B cell (primary cell): Measurements from ENCODE around the gene HSPB7. TPM values are rescaled to one million over a fixed set of nuclear protein-coding genes. Genes with fewer than 3 reads are reported as not detected.

ENCODE experiments used
- ATAC-seq: fragments of 200-7000 bp; cut with Tn5 transposase; one replicate; pipeline ENCODE4 v1.10.0; 2021; ENCODE audit warnings: low read depth, mild to moderate bottlenecking, moderate number of reproducible peaks, moderate library complexity
- CTCF ChIA-PET: fragments of 350-600 bp; sonication (Branson Sonifier 250); formaldehyde crosslinking; loops from one replicate; lab custom pipeline; 2021; ENCODE audit warnings: antibody characterized with exemption, inconsistent platforms; lab: Charles Lee
- POLR2A ChIA-PET: fragments of 350-600 bp; sonication (Branson Sonifier 250); formaldehyde crosslinking; loops from one replicate; lab custom pipeline; 2021; ENCODE audit warnings: antibody characterized with exemption; lab: Charles Lee
- DNase-seq: peaks from one replicate; pipeline ENCODE4 v3.0.0; 2013
- H2AFZ ChIP-seq: 2 replicates; pipeline ENCODE4 v1.6.1; 2012; ENCODE audit warnings: mild to moderate bottlenecking, low read depth, low read length; ENCODE audit not compliant: insufficient read depth, poor library complexity, severe bottlenecking
- H3K27ac ChIP-seq, 2 donors: 1 replicate in 1 of 2; 2 replicates in 1 of 2; pipeline ENCODE4 v1.5.1; 2012 to 2013; ENCODE audit warnings: low read length in 2 of 2, mild to moderate bottlenecking in 2 of 2, moderate library complexity in 1 of 2
- H3K27me3 ChIP-seq, 4 experiments: fragments of 200-600 bp in 1 of 4; sonication (generic) in 1 of 4; replicated peaks in 1 of 4; 1 replicate in 2 of 4; 2 replicates in 2 of 4; pipeline versions ENCODE4 v1.6.1 to v1.7.0; 2013 to 2016; ENCODE audit warnings: low read length in 3 of 4, mild to moderate bottlenecking in 2 of 4, mixed read lengths in 1 of 4, moderate library complexity in 1 of 4; ENCODE audit not compliant: insufficient read depth in 4 of 4, control insufficient read depth in 3 of 4; ENCODE audit errors: control extremely low read depth in 1 of 4
- H3K36me3 ChIP-seq, 2 experiments: replicated peaks in 1 of 2; 1 replicate in 1 of 2; 2 replicates in 1 of 2; pipeline versions ENCODE4 v1.6.1 to v1.7.1; 2013; ENCODE audit warnings: low read length in 1 of 2; ENCODE audit not compliant: insufficient read depth in 2 of 2, control insufficient read depth in 1 of 2; ENCODE audit errors: control extremely low read depth in 1 of 2, extremely low read depth in 1 of 2
- H3K4me1 ChIP-seq, 2 donors: fragments of 200-600 bp in 1 of 2; sonication (generic) in 1 of 2; 1 replicate in 1 of 2; 2 replicates in 1 of 2; pipeline versions ENCODE4 v1.5.1 to v1.6.1; 2013 to 2017; ENCODE audit warnings: low read length in 2 of 2; ENCODE audit not compliant: control insufficient read depth in 2 of 2, insufficient read depth in 2 of 2
- H3K4me2 ChIP-seq: replicated peaks from 2 replicates; pipeline ENCODE3; 2012; ENCODE audit warnings: mild to moderate bottlenecking, low read depth, low read length; ENCODE audit not compliant: poor library complexity, severe bottlenecking
- H3K4me3 ChIP-seq, 5 experiments: fragments of 200-600 bp in 1 of 5; sonication (generic) in 1 of 5; 1 replicate in 3 of 5; 2 replicates in 2 of 5; pipeline versions ENCODE4 v1.5.1 to v1.7.0; 2011 to 2016; ENCODE audit warnings: low read length in 4 of 5, mild to moderate bottlenecking in 4 of 5, low read depth in 2 of 5, control low read depth in 1 of 5, moderate library complexity in 1 of 5; ENCODE audit not compliant: insufficient read depth in 1 of 5; ENCODE audit errors: control extremely low read depth in 1 of 5, extremely low read depth in 1 of 5
- H3K79me2 ChIP-seq: fragments of 200-600 bp; sonication (generic); one replicate; pipeline ENCODE4 v1.6.0; 2016; ENCODE audit warnings: low read length; ENCODE audit not compliant: control insufficient read depth, insufficient read depth
- H3K9ac ChIP-seq: fragments of 200-600 bp; sonication (generic); 2 replicates; pipeline ENCODE4 v1.6.1; 2017; ENCODE audit warnings: mild to moderate bottlenecking, low read length, moderate library complexity
- H3K9me3 ChIP-seq, 3 donors: one replicate each; pipeline versions ENCODE4 v1.6.1 to v1.7.1; 2013; ENCODE audit warnings: low read length in 2 of 3; ENCODE audit not compliant: control insufficient read depth in 2 of 3, insufficient read depth in 1 of 3; ENCODE audit errors: control extremely low read depth in 1 of 3
- H4K20me1 ChIP-seq: 2 replicates; pipeline ENCODE4 v1.6.0; 2012; ENCODE audit warnings: mild to moderate bottlenecking, low read length; ENCODE audit not compliant: insufficient read depth, control insufficient read depth, poor library complexity, severe bottlenecking
- H3K27ac Mint-ChIP-seq: one replicate; pipeline ENCODE4 v1.8.0; 2021; ENCODE audit warnings: mixed read lengths
- H3K27me3 Mint-ChIP-seq: one replicate; pipeline ENCODE4 v1.8.0; 2021; ENCODE audit warnings: mixed read lengths
- H3K4me1 Mint-ChIP-seq: one replicate; pipeline ENCODE4 v1.8.0; 2021; ENCODE audit warnings: mixed read lengths
- H3K4me3 Mint-ChIP-seq: one replicate; pipeline ENCODE4 v1.8.0; 2021; ENCODE audit warnings: mixed read lengths
- H3K9me3 Mint-ChIP-seq: one replicate; pipeline ENCODE4 v1.8.0; 2022; ENCODE audit warnings: mixed read lengths; ENCODE audit not compliant: insufficient read depth
- CTCF ChIP-seq: fragments of 200-600 bp; IDR thresholded peaks from one replicate; pipeline ENCODE4 v1.8.0; 2022; ENCODE audit warnings: antibody characterized with exemption, mild to moderate bottlenecking
- EZH2 ChIP-seq: IDR thresholded peaks from 2 replicates; pipeline ENCODE4 v1.6.1; 2012; ENCODE audit warnings: borderline replicate concordance, low read depth, mild to moderate bottlenecking, moderate library complexity, low read length; ENCODE audit not compliant: insufficient read depth, poor library complexity, severe bottlenecking
- WGBS: methylation state at CpG from one replicate; pipeline ENCODE4 v1.1.5; 2013; ENCODE audit warnings: missing lambda C conversion rate; ENCODE audit not compliant: insufficient coverage; 5-methylcytosine and 5-hydroxymethylcytosine counted together
- intact Hi-C: fragments of 100-400 bp; cut with micrococcal nuclease; formaldehyde crosslinking; loops from one replicate; pipeline ENCODE4 v1.10.0; 2022
- polyA plus RNA-seq: library from polyadenylated mRNA; depleted of rRNA; stranded (reverse); fragments of >200 nt; gene quantifications from 2 replicates; pipeline ENCODE4 v1.2.3, GENCODE V29; 2012
- total RNA-seq, 2 donors: library from RNA; stranded (reverse); fragments of 120-200 nt in 1 of 2; gene quantifications; 1 replicate in 1 of 2; 2 replicates in 1 of 2; pipeline versions ENCODE4 v1.2.3 to v1.2.4, GENCODE V29; 2013 to 2022

HSPB7 gene
- total and polyA plus RNA-seq, 2 donors (not counting 1 experiment from before 2014, with no cell fraction given): not detected

- ChIA-PET CTCF (interaction anchor here (0.6 to 3.2 kb wide), 9 partner anchors 9 to 163 kb away, joined by 3 to 24 read pairs (median 5); partner anchors contain the start of gene SRARP), POLR2A (interaction anchor here (0.8 to 3.0 kb wide), 7 partner anchors 9 to 231 kb away, joined by 3 to 11 read pairs (median 6); no protein-coding TSS in a partner anchor)
- H2AFZ ChIP-seq: peak overlapping the region; percentile 87
- H3K79me2 ChIP-seq: peaks cover 68% of the 10 kb centered on the region
- intact Hi-C loops: loop anchor here (1.0 to 10.0 kb wide), 4 partner anchors 9 to 389 kb away; partner anchors contain the start of gene SZRD1
- ATAC-seq (peak; percentile 71), DNase-seq (no peak)
- H3K4me2 ChIP-seq: peak overlapping the region; percentile 88
- Mint-ChIP-seq H3K9me3 (no peaks in the 10 kb centered on the region), H3K4me1 (peaks cover 35% of the 10 kb centered on the region), H3K4me3 (peak overlapping the region; percentile 93), H3K27me3 (no peaks in the 10 kb centered on the region), H3K27ac (peak overlapping the region; percentile 91)
- no peaks in the 10 kb centered on the region for H4K20me1 ChIP-seq
- H3K36me3 ChIP-seq: peaks cover 2 to 25% of the 10 kb centered on the region in 2 experiments
- no peaks in the 10 kb centered on the region for H3K9me3 ChIP-seq
- H3K9ac ChIP-seq: peak overlapping the region; percentile 86
- peaks cover 20 to 33% of the 10 kb centered on the region in 2 donors for H3K4me1 ChIP-seq
- no peaks in the 10 kb centered on the region for H3K27me3 ChIP-seq
- peak overlapping the region; percentile 70 to 86 for H3K27ac ChIP-seq
- H3K4me3 ChIP-seq: peak overlapping the region; percentile 58 to 94 (median 88)
- TF ChIP-seq CTCF: no peak
- no peak for TF ChIP-seq EZH2
- WGBS: 2% methylated on average over 43 of the region's 47 CpGs
Observed at GRCh38 chr1:15975358-15975804, 42.5 kb downstream of the HSPB7 start.

DNA sequence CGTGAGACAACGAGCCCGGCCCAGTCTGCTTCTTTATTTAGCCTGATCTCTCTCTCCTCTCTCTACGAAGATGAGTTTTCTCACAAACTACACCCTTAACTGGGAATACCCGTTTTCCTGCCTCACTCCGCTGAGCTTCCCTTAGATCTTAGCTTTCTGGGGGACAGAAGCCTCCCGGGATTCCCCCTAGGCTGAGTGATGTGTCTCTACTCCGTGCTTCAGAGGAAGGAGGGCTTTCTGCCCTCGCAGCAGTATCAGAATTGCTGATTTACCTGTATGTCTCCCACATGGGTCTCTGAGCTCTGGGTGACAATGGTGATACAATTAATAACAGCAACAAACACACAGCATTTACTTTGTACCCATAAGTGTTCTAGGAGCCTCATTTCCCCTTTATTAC is 43.0 kb downstream of the HSPB7 start:
- ATAC-seq: peak; percentile 17
- DNase-seq: peak; percentile 58
- Histone ChIP-seq H4K20me1 (no peaks in the 10 kb centered on the region), H3K27me3 (no peaks in the 10 kb centered on the region), H3K79me2 (peaks cover 73% of the 10 kb centered on the region), H3K36me3 (peaks cover 2 to 28% of the 10 kb centered on the region in 2 experiments), H3K9ac (peak overlapping the region; percentile 86), H3K4me3 (peak overlapping the region; percentile 58 to 94 (median 88)), H2AFZ (peak overlapping the region; percentile 87), H3K4me1 (peaks cover 20 to 33% of the 10 kb centered on the region in 2 donors), H3K27ac (peak overlapping the region; percentile 66 to 86), H3K9me3 (no peaks in the 10 kb centered on the region), H3K4me2 (peak overlapping the region; percentile 88)
- POLR2A ChIA-PET: interaction anchor here (0.7 to 3.0 kb wide), 6 partner anchors 8 to 162 kb away, joined by 3 to 11 read pairs (median 8); no protein-coding TSS in a partner anchor
- 55% methylated on average over 7 of the region's 9 CpGs for WGBS
- H3K27ac Mint-ChIP-seq: peak overlapping the region; percentile 91
- intact Hi-C loops: loop anchor here (1.0 to 10.0 kb wide), 4 partner anchors 9 to 390 kb away; partner anchors contain the start of gene SZRD1
- peaks cover 35% of the 10 kb centered on the region for H3K4me1 Mint-ChIP-seq
- TF ChIP-seq CTCF (no peak), EZH2 (no peak)
- H3K9me3 Mint-ChIP-seq: no peaks in the 10 kb centered on the region
- peak overlapping the region; percentile 93 for H3K4me3 Mint-ChIP-seq
- CTCF ChIA-PET: interaction anchor here (0.6 to 3.2 kb wide), 9 partner anchors 8 to 162 kb away, joined by 3 to 24 read pairs (median 4); no protein-coding TSS in a partner anchor
- H3K27me3 Mint-ChIP-seq: no peaks in the 10 kb centered on the region
